ENCODE results near the gene NBPF4.
"Not testable (repeated sequence)": the region's sequence is repeated elsewhere in the genome, so short reads cannot be mapped to it uniquely, and the experiment has no call there.

NBPF4 gene

DNA sequence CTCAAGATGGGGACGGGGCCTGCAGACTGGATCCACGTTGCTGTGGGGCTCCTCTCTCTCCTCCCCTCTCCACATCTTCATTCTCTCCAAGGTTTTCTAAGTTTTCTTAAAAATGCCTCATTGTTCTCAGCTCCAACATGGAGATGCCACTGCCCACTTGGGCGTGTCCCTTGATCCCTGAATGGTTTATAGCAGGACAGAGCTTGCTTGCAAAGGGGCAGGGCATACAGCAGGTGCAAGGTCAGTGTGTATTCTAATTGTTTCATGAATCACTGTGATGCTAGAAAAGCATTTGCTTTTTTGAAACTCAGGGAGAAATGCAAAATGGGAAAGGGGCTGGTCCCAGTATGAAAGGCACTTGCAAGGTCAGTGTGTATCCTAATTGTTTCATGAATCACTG lies 13.9 kb downstream of the NBPF4 start:
- H3K27me3 ChIP-seq (ENCODE audit: control insufficient read depth in 1 of 2, insufficient read depth in 2 of 2, low read length in 2 of 2); H3K4me3 ChIP-seq (ENCODE audit: low read depth in 1 of 2, low read length in 2 of 2); H3K4me1 ChIP-seq (ENCODE audit: insufficient read depth, low read length); H3K9ac ChIP-seq (ENCODE audit: low read length); H3K9me3 ChIP-seq (ENCODE audit: low read length); H3K27ac ChIP-seq (ENCODE audit: low read depth, low read length); H3K36me3 ChIP-seq (ENCODE audit: insufficient read depth, low read length): not testable (repeated sequence)

DNA sequence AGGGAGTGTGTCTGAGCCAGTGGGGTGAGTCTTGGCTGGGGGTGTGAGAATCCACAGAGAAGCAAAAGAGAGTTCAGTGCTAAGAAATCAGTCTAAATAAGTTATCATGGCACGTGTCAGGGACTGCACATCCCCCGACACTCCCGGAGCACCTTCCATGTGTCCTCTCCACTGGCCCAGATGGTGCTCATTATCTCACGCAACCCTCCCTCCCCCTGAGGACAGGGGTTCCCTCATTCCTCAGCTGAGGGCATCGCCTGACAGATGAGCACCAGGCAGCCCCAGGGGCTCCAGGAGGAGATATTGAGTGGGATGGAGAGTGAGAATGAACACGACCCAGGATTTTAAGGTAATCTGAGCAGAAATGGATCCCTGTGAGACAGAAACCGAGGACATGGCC lies 16.1 kb downstream of the NBPF4 start:
- not testable (repeated sequence) for H3K27ac ChIP-seq (ENCODE audit: low read depth, low read length); H3K4me1 ChIP-seq (ENCODE audit: insufficient read depth, low read length); H3K36me3 ChIP-seq (ENCODE audit: insufficient read depth, low read length); H3K9me3 ChIP-seq (ENCODE audit: low read length); H3K4me3 ChIP-seq (ENCODE audit: low read depth in 1 of 2, low read length in 2 of 2); H3K27me3 ChIP-seq (ENCODE audit: control insufficient read depth in 1 of 2, insufficient read depth in 2 of 2, low read length in 2 of 2); H3K9ac ChIP-seq (ENCODE audit: low read length)

DNA sequence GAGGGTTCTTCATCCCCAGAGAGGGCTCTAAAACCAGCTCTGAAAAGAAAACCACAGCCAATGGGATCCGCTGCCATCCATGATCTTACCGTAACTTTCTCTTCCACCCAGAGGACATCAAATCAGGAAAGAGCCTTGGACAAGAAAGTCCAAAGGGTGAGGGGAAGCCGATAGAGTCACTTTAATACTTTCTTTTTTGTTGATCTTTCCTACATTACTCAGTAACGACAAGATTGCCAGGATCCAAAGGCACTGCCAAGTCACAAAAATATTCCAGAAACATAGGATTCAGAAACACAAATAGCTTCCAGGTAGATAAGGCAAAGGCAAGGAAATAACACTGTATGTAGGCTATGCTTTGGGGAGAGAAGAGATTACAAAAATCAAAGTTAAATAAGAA lies 17.0 kb downstream of the NBPF4 start:
- not testable (repeated sequence) for H3K36me3 ChIP-seq (ENCODE audit: insufficient read depth, low read length); H3K9ac ChIP-seq (ENCODE audit: low read length); H3K4me3 ChIP-seq (ENCODE audit: low read depth in 1 of 2, low read length in 2 of 2); H3K27me3 ChIP-seq (ENCODE audit: control insufficient read depth in 1 of 2, insufficient read depth in 2 of 2, low read length in 2 of 2); H3K4me1 ChIP-seq (ENCODE audit: insufficient read depth, low read length); H3K9me3 ChIP-seq (ENCODE audit: low read length); H3K27ac ChIP-seq (ENCODE audit: low read depth, low read length)

DNA sequence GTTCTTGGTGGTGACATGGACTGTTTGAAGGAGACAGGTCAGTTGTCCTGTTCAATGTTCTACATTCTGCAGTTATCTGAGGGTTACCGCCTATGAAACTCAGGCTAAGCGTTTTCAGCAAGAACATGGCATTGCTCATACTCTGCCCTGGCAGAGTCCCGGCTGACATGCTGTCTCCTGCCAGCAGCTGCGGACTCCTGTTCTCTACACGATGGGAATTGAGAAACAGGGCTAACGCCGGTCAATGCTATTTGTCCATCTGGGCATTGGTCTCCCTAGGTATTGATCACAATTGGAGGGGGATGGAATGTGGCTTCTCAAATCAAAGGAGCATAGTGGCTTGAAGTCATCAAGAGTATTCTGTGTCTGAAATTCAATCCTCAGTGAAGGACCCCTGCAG lies 20.6 kb downstream of the NBPF4 start:
- H3K27me3 ChIP-seq (ENCODE audit: control insufficient read depth in 1 of 2, insufficient read depth in 2 of 2, low read length in 2 of 2); H3K4me1 ChIP-seq (ENCODE audit: insufficient read depth, low read length); H3K9ac ChIP-seq (ENCODE audit: low read length); H3K9me3 ChIP-seq (ENCODE audit: low read length); H3K27ac ChIP-seq (ENCODE audit: low read depth, low read length); H3K36me3 ChIP-seq (ENCODE audit: insufficient read depth, low read length); H3K4me3 ChIP-seq (ENCODE audit: low read depth in 1 of 2, low read length in 2 of 2): not testable (repeated sequence)

DNA sequence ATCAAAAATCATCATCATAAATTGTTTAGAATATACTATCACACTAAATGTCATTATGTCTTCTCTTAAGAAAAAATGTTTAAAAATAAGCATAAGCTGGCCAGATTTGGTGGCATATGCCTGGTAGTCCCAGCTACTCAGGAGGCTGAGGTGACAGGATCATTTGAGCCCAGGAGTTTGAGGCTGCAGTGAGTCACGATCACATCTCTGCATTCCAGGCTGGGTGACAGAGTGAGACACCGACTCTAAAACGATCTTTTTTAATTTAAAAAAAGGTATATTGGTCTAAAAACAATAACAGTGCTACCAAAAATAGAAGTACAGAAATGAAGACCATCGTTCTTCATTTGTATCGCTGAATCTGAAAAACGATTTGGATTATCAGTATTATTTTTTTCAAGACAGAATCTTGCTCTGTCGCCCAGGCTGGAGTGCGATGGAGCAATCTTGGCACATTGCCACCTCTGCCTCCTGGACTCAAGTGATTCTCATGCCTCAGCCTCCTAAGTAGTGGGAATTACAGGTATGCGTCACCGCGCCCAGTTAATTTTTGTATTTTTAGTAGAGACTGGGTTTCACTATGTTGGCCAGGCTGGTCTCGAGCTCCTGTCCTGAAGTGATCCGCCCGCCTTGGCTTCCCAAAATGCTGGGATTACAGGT lies 26.2 kb downstream of the NBPF4 start:
- not testable (repeated sequence) for H3K9me3 ChIP-seq (ENCODE audit: low read length); H3K27ac ChIP-seq (ENCODE audit: low read depth, low read length); H3K36me3 ChIP-seq (ENCODE audit: insufficient read depth, low read length); H3K4me1 ChIP-seq (ENCODE audit: insufficient read depth, low read length); H3K4me3 ChIP-seq (ENCODE audit: low read depth in 1 of 2, low read length in 2 of 2); H3K27me3 ChIP-seq (ENCODE audit: control insufficient read depth in 1 of 2, insufficient read depth in 2 of 2, low read length in 2 of 2); H3K9ac ChIP-seq (ENCODE audit: low read length)

DNA sequence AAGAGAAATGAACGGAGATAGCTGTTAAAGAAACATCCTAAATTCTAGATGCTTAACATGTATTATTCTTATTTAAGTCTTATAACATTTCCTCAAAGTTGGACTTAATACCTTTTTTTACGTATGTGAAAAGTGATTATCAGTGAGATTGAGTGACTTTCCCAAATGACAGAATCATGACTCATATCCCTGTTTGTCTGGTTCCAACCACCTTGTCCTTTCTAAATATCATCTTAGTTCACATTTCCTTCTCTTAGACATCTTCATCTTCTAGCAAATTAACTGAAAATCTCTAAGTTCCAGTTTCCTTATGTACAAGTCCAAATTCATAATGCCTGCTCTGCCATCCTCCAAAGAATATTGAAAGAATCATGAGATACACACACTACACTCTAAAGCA lies 26.9 kb downstream of the NBPF4 start:
- not testable (repeated sequence) for H3K36me3 ChIP-seq (ENCODE audit: insufficient read depth, low read length); H3K27me3 ChIP-seq (ENCODE audit: control insufficient read depth in 1 of 2, insufficient read depth in 2 of 2, low read length in 2 of 2); H3K27ac ChIP-seq (ENCODE audit: low read depth, low read length); H3K9me3 ChIP-seq (ENCODE audit: low read length); H3K4me3 ChIP-seq (ENCODE audit: low read depth in 1 of 2, low read length in 2 of 2); H3K4me1 ChIP-seq (ENCODE audit: insufficient read depth, low read length); H3K9ac ChIP-seq (ENCODE audit: low read length)

DNA sequence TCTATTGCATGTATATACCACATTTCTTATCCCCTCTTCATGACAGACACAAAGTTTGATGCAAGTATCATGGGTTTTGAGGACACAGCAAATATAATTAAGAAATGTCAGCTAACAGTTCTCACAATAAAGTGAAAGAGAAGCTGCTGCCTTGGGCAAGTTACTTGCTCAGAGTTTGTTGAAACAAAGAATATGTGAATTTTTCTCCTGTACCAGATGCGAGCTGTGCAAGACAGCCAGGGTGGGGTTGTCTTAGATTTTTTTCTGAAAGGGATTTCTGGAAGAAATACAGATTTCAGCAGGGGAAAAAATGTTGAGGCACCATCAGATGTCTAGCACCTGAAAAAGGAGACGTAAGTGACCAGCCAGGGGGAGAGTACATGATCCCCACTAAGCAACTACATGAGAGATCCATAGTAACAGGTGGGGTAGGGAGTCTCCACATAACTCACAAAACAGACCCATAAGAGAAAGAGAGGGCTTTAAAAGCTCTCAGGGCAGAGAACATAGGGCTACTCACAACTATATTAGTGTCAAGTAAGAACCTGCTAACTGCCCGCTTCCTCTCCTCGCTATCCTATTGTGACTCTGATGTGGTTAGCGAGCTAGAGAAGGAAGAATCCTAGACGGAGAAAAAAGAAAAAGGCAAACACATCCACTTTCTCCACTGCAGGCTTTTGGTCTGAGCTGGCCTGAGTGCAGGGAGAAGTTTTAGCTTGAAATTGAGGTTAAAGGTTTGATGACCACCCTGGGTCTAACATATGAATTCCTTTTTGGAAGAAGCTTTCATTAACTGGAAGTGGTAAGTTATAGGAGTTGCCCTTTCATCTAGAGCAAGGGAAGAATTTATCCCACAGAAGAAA lies 27.6 kb downstream of the NBPF4 start:
- not testable (repeated sequence) for H3K27ac ChIP-seq (ENCODE audit: low read depth, low read length); H3K9me3 ChIP-seq (ENCODE audit: low read length); H3K36me3 ChIP-seq (ENCODE audit: insufficient read depth, low read length); H3K9ac ChIP-seq (ENCODE audit: low read length); H3K4me3 ChIP-seq (ENCODE audit: low read depth in 1 of 2, low read length in 2 of 2); H3K27me3 ChIP-seq (ENCODE audit: control insufficient read depth in 1 of 2, insufficient read depth in 2 of 2, low read length in 2 of 2); H3K4me1 ChIP-seq (ENCODE audit: insufficient read depth, low read length)

DNA sequence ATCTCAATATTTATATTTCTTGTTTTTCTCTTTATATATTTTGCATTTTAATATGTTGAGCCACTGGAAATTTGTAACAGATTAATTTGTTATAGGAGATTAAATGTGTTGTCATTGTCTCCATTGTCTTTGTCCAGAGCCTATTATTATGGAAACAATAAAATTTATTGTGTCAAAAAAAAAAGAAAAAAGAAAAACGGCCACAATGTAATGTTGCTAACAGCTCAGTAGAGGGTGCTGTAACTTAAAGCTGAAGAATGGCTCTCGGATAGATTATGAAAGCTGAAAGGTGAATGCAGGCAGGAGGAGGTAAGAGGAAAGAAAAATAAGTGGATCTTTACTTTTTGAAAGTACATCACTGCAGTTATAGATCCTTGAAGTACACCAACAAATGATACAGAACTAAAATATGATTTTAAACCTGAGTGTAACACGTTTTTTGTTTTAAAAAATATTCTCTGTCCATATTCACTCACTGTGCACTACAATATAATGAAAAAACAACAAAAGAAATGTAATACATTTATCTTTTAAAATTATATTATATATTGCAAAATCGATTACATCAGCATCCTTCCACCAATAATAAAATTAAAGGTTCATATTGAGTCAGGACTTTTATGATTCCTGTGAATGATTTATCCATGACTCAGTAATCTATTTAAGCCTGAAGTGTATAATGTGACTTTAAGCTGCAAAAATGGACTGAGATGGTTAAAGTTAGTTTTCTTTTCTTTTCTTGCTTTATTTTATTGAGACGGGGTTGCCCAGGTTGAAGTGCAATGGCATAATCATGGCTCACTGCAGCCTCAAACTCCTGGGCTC lies 29.0 kb downstream of the NBPF4 start:
- H3K4me3 ChIP-seq (ENCODE audit: low read depth in 1 of 2, low read length in 2 of 2); H3K9me3 ChIP-seq (ENCODE audit: low read length); H3K4me1 ChIP-seq (ENCODE audit: insufficient read depth, low read length); H3K27ac ChIP-seq (ENCODE audit: low read depth, low read length); H3K27me3 ChIP-seq (ENCODE audit: control insufficient read depth in 1 of 2, insufficient read depth in 2 of 2, low read length in 2 of 2); H3K36me3 ChIP-seq (ENCODE audit: insufficient read depth, low read length); H3K9ac ChIP-seq (ENCODE audit: low read length): not testable (repeated sequence)

DNA sequence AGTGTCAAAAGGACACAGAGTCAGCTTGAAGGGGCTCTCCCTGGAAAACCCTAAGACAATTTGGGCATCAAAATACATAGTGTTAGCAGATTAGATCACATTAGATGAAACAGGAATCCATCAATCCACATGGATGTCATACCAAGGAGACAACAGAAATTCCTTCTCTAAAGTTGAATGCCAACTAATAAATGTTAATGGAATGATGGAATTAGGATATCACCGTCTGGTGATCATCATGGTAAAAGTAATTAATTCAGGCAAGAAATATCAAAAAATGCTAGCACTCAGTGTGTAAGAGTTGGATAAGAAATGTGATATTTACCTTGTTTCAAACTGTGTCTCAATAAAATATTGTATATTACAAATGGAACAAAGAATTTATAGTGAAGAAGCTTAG lies 32.9 kb downstream of the NBPF4 start:
- Histone ChIP-seq H3K9me3 (ENCODE audit: low read length) (no peaks in the 10 kb centered on the region), H3K9ac (ENCODE audit: low read length) (no peak overlapping the region), H3K27ac (ENCODE audit: low read depth, low read length) (no peak overlapping the region), H3K27me3 (ENCODE audit: control insufficient read depth in 1 of 2, insufficient read depth in 2 of 2, low read length in 2 of 2) (peaks cover 0 to 6% of the 10 kb centered on the region in 2 donors), H3K36me3 (ENCODE audit: insufficient read depth, low read length) (no peaks in the 10 kb centered on the region), H3K4me3 (ENCODE audit: low read depth in 1 of 2, low read length in 2 of 2) (no peak overlapping the region), H3K4me1 (ENCODE audit: insufficient read depth, low read length) (no peaks in the 10 kb centered on the region)

DNA sequence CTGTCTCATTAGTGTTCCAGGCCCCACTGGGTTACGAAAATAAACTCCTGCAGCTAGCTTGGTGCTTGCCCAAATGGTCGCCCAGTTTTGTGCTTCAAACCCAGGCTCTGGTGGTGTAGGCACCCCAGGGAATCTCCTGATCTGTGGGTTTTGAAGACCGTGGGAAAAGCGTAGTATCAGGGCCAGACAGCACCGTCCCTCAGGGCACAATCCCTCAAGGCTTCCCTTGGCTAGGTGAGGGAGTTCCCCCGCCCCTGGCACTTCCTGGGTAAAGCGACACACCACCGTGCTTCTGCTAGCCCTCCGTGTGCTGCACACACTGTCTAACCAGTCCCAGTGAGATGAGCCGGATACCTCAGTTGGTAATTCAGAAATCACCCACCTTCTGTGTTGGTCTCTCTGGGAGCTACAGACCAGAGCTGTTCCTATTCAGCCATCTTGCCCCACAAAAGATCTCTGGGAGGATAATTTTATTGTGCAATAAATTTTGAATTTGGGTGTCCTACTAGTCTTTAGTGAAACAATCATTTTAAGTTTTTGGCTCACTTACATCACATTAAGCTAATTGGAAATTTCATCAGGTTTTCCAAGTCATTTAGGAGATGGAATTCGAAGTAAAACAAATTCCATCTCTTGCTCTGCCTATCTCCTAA lies 34.3 kb downstream of the NBPF4 start:
- Histone ChIP-seq H3K9ac (ENCODE audit: low read length) (no peak overlapping the region), H3K4me3 (ENCODE audit: low read depth in 1 of 2, low read length in 2 of 2) (no peak overlapping the region), H3K27me3 (ENCODE audit: control insufficient read depth in 1 of 2, insufficient read depth in 2 of 2, low read length in 2 of 2) (peaks cover 0 to 6% of the 10 kb centered on the region in 2 donors), H3K36me3 (ENCODE audit: insufficient read depth, low read length) (no peaks in the 10 kb centered on the region), H3K9me3 (ENCODE audit: low read length) (no peaks in the 10 kb centered on the region), H3K27ac (ENCODE audit: low read depth, low read length) (no peak overlapping the region), H3K4me1 (ENCODE audit: insufficient read depth, low read length) (no peaks in the 10 kb centered on the region)

DNA sequence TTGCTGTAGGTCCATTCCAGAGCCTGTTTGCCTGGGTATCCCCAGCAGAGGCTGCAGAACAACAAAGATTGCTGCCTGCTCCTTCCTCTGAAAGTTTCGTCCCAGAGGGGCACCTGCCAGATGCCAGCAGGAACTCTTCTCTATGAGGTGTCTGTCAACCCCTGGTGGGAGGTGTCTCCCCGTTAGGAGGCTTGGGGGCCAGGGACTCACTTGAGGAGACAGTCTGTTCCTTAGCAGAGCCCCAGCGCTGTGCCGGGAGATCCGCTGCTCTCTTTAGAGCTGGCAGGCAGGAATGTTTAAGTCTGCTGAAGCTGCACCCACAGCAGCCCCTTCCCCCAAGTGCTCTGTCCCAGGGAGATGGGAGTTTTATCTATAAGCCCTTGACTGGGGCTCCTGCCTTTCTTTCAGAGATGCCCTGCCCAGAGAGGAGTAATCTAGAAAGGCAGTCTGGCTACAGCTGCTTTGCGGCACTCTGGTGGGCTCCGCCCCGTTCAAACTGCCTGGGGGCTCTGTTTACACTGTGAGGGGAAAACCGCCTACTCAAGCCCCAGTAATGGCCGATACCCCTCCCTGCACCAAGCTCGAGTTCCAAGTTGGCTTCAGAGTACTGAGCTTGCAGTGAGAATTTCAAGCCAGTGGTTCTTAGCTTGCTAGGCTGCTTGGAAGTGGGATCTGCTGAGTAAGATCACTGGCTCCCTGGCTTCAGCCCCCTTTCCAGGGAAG lies 35.0 kb downstream of the NBPF4 start:
- peaks cover 0 to 6% of the 10 kb centered on the region in 2 donors for H3K27me3 ChIP-seq (ENCODE audit: control insufficient read depth in 1 of 2, insufficient read depth in 2 of 2, low read length in 2 of 2)

More for the DNA sequence above, 35.0 kb downstream of the NBPF4 start:
- Histone ChIP-seq H3K9me3 (ENCODE audit: low read length) (no peaks in the 10 kb centered on the region), H3K9ac (ENCODE audit: low read length) (no peak overlapping the region), H3K4me3 (ENCODE audit: low read depth in 1 of 2, low read length in 2 of 2) (no peak overlapping the region), H3K36me3 (ENCODE audit: insufficient read depth, low read length) (no peaks in the 10 kb centered on the region), H3K27ac (ENCODE audit: low read depth, low read length) (no peak overlapping the region), H3K4me1 (ENCODE audit: insufficient read depth, low read length) (no peaks in the 10 kb centered on the region)
